CD4-positive, alpha-beta T cell (primary cell): ENCODE results near the gene LCN12. TPM values are rescaled to one million over a fixed set of nuclear protein-coding genes. Genes with fewer than 3 reads are reported as not detected.
A peak's percentile ranks its signal among the peaks of the same experiment; 100 is the strongest.

Experiments
- ATAC-seq: fragments of 200-7000 bp; cut with Tn5 transposase; one replicate; pipeline ENCODE4 v1.10.0; 2022; ENCODE audit warnings: mild to moderate bottlenecking; ENCODE audit not compliant: poor library complexity
- CTCF ChIA-PET: fragments of 350-600 bp; sonication (Branson Sonifier 250); formaldehyde crosslinking; loops from one replicate; lab custom pipeline; 2021; ENCODE audit warnings: antibody characterized with exemption, inconsistent platforms; lab: Charles Lee
- POLR2A ChIA-PET: fragments of 350-600 bp; sonication (Branson Sonifier 250); formaldehyde crosslinking; loops from one replicate; lab custom pipeline; 2021; ENCODE audit warnings: antibody characterized with exemption, inconsistent platforms; lab: Charles Lee
- DNase-seq, 14 experiments: peaks; one replicate each; pipeline ENCODE4 v3.0.0-alpha.2; 2013 to 2020; ENCODE audit warnings: mixed read lengths in 2 of 14
- H3K27ac ChIP-seq, 2 donors: one replicate each; pipeline versions ENCODE4 v1.5.1 to v1.7.0; 2013; ENCODE audit warnings: low read length in 2 of 2, low read depth in 1 of 2, mild to moderate bottlenecking in 1 of 2
- H3K27me3 ChIP-seq, 2 experiments: 1 replicate in 1 of 2; 2 replicates in 1 of 2; pipeline versions ENCODE4 v1.6.1 to v1.7.0; 2013; ENCODE audit warnings: low read length in 2 of 2, control low read depth in 1 of 2, mild to moderate bottlenecking in 1 of 2, moderate library complexity in 1 of 2; ENCODE audit not compliant: insufficient read depth in 2 of 2, control insufficient read depth in 1 of 2
- H3K36me3 ChIP-seq: one replicate; pipeline ENCODE4 v1.6.1; 2013; ENCODE audit warnings: low read length, control low read depth; ENCODE audit not compliant: insufficient read depth
- H3K4me1 ChIP-seq: one replicate; pipeline ENCODE4 v1.6.1; 2013; ENCODE audit warnings: low read length, control low read depth; ENCODE audit not compliant: insufficient read depth
- H3K4me3 ChIP-seq: one replicate; pipeline ENCODE4 v1.5.1; 2013; ENCODE audit warnings: mild to moderate bottlenecking, low read length, moderate library complexity
- H3K9me3 ChIP-seq, 2 experiments: 1 replicate in 1 of 2; 2 replicates in 1 of 2; pipeline versions ENCODE4 v1.6.1 to v1.7.0; 2013; ENCODE audit warnings: low read length in 2 of 2, mild to moderate bottlenecking in 2 of 2, control low read depth in 1 of 2, moderate library complexity in 1 of 2; ENCODE audit not compliant: control insufficient read depth in 1 of 2, insufficient read depth in 1 of 2
- H3K27ac Mint-ChIP-seq: one replicate; pipeline ENCODE4 v1.8.0; 2020; ENCODE audit warnings: mixed read lengths
- H3K27me3 Mint-ChIP-seq: one replicate; pipeline ENCODE4 v1.8.0; 2021; ENCODE audit warnings: mixed read lengths
- H3K36me3 Mint-ChIP-seq: one replicate; pipeline ENCODE4 v1.8.0; 2021; ENCODE audit warnings: low read depth, mixed read lengths
- H3K4me1 Mint-ChIP-seq: one replicate; pipeline ENCODE4 v1.8.0; 2021; ENCODE audit warnings: low read depth, mixed read lengths
- H3K4me3 Mint-ChIP-seq: one replicate; pipeline ENCODE4 v1.8.0; 2020; ENCODE audit warnings: mild to moderate bottlenecking, mixed read lengths
- H3K9me3 Mint-ChIP-seq: one replicate; pipeline ENCODE4 v1.8.0; 2020; ENCODE audit warnings: mixed read lengths
- CTCF ChIP-seq: fragments of 200-600 bp; IDR thresholded peaks from one replicate; pipeline ENCODE4 v1.8.0; 2022; ENCODE audit warnings: antibody characterized with exemption, mild to moderate bottlenecking
- intact Hi-C, 2 experiments: fragments of 100-400 bp; cut with DNase I in 1 of 2; cut with micrococcal nuclease in 1 of 2; formaldehyde crosslinking; loops; one replicate each; pipeline versions ENCODE4 v1.15.1 to v1.9.0; 2023 to 2025; cut with DNase I, micrococcal nuclease
- total RNA-seq, 174 experiments: library from RNA in 2 of 174; stranded (reverse) in 2 of 174; gene quantifications; one replicate each; pipeline ENCODE4 v1.2.3 and lab custom pipeline; 2021 to 2026

LCN12 gene
- total RNA-seq, 2 experiments from 2014 or later, result 1.3 to 1.5 TPM

- H3K4me3 Mint-ChIP-seq, result peak overlapping the region; percentile 54
- peak; percentile 63 for ATAC-seq
- H3K27ac ChIP-seq, result no peak overlapping the region
- POLR2A ChIA-PET, result interaction anchor here (0.6 to 2.2 kb wide), 8 partner anchors 9 to 96 kb away, joined by 3 to 12 read pairs (median 4); no protein-coding TSS in a partner anchor
- peaks cover 18% of the 10 kb centered on the region for H3K4me1 Mint-ChIP-seq
- CTCF ChIA-PET, result no interaction called here
- H3K27me3 Mint-ChIP-seq, result no peaks in the 10 kb centered on the region
- peaks cover 2% of the 10 kb centered on the region for H3K9me3 Mint-ChIP-seq
- H3K27ac Mint-ChIP-seq, result peak overlapping the region; percentile 65
- H3K4me1 ChIP-seq, result peaks cover 79% of the 10 kb centered on the region
- H3K36me3 ChIP-seq, result no peaks in the 10 kb centered on the region
- H3K4me3 ChIP-seq, result no peak overlapping the region
- intact Hi-C loops, result no loop called here
- peak in 4 of 14 experiments; percentile 39 to 80 (median 51) for DNase-seq
- H3K27me3 ChIP-seq, result no peaks in the 10 kb centered on the region
- H3K9me3 ChIP-seq, result peaks cover 0 to 3% of the 10 kb centered on the region in 2 experiments
- no peak for TF ChIP-seq CTCF
- H3K36me3 Mint-ChIP-seq, result no peaks in the 10 kb centered on the region
These were observed 8.3 kb downstream of the LCN12 start for GRCh38 chr9:136960212-136960937.

- H3K4me1 ChIP-seq, result peaks cover 85% of the 10 kb centered on the region
- Mint-ChIP-seq H3K36me3 (no peaks in the 10 kb centered on the region), H3K4me3 (no peak overlapping the region), H3K4me1 (peaks cover 23% of the 10 kb centered on the region), H3K27me3 (no peaks in the 10 kb centered on the region), H3K27ac (no peak overlapping the region), H3K9me3 (peaks cover 2% of the 10 kb centered on the region)
- TF ChIP-seq CTCF, result no peak
- no peak for DNase-seq
- no peak overlapping the region for H3K27ac ChIP-seq
- intact Hi-C loops, result no loop called here
- H3K4me3 ChIP-seq, result no peak overlapping the region
- no peak for ATAC-seq
- no peaks in the 10 kb centered on the region for H3K36me3 ChIP-seq
- H3K9me3 ChIP-seq, result peaks cover 0 to 3% of the 10 kb centered on the region in 2 experiments
- CTCF ChIA-PET, result no interaction called here
- no peaks in the 10 kb centered on the region for H3K27me3 ChIP-seq
- POLR2A ChIA-PET, result interaction anchor here (0.7 to 2.2 kb wide), 3 partner anchors 15 to 41 kb away, joined by 3 to 12 read pairs (median 3); no protein-coding TSS in a partner anchor
These were observed 8.8 kb downstream of the LCN12 start for GRCh38 chr9:136960938-136961275.

GRCh38 chr9:136961279-136962065 is 9.4 kb downstream of the LCN12 start:
- Histone ChIP-seq H3K36me3 (no peaks in the 10 kb centered on the region), H3K4me3 (no peak overlapping the region), H3K4me1 (peaks cover 89% of the 10 kb centered on the region), H3K27me3 (no peaks in the 10 kb centered on the region), H3K27ac (no peak overlapping the region), H3K9me3 (peaks cover 0 to 3% of the 10 kb centered on the region in 2 experiments)
- no peak for ATAC-seq
- Mint-ChIP-seq H3K4me3 (no peak overlapping the region), H3K4me1 (peaks cover 28% of the 10 kb centered on the region), H3K36me3 (no peaks in the 10 kb centered on the region), H3K27me3 (no peaks in the 10 kb centered on the region), H3K27ac (no peak overlapping the region), H3K9me3 (no peaks in the 10 kb centered on the region)
- ChIA-PET CTCF (interaction anchor here (0.8 kb wide), 1 partner anchor 119 kb away, joined by 3 read pairs; the partner anchor contains the start of gene AJM1), POLR2A (interaction anchor here (2.2 kb wide), 1 partner anchor 14 kb away, joined by 12 read pairs; no protein-coding TSS in a partner anchor)
- TF ChIP-seq CTCF, result no peak
- DNase-seq, result no peak
- intact Hi-C loops, result no loop called here
